GM12865 (cell line): ENCODE results near the gene SPATA33.

ENCODE experiments used
- DNase-seq: peaks from one replicate; pipeline ENCODE4 v3.0.0; 2010; ENCODE audit warnings: low read depth
- H3K4me3 ChIP-seq: 2 replicates; pipeline ENCODE4 v1.5.1; 2011; ENCODE audit warnings: mild to moderate bottlenecking, low read depth, low read length, control low read depth
- CTCF ChIP-seq: IDR thresholded peaks from 2 replicates; pipeline ENCODE4 v1.5.1; 2011; ENCODE audit warnings: low read length, control low read depth, low read depth, inconsistent platforms; ENCODE audit not compliant: insufficient read depth; ENCODE audit errors: missing control alignments

SPATA33 gene

GRCh38 chr16:89613954-89614459 lies 43.6 kb upstream of the SPATA33 start:
- no peak for DNase-seq
- TF ChIP-seq CTCF: no peak
- H3K4me3 ChIP-seq: no peak overlapping the region

- DNase-seq: no peak
- no peak for TF ChIP-seq CTCF
- no peak overlapping the region for H3K4me3 ChIP-seq
Observed at GRCh38 chr16:89615176-89615575, 42.5 kb upstream of the SPATA33 start.

- peak; percentile 61 for TF ChIP-seq CTCF
- H3K4me3 ChIP-seq: no peak overlapping the region
- no peak for DNase-seq
Observed at GRCh38 chr16:89615596-89616090, 42.0 kb upstream of the SPATA33 start.

GRCh38 chr16:89616623-89617022 lies 41.0 kb upstream of the SPATA33 start:
- H3K4me3 ChIP-seq: no peak overlapping the region
- TF ChIP-seq CTCF: no peak
- DNase-seq: no peak

GRCh38 chr16:89617036-89617435 lies 40.6 kb upstream of the SPATA33 start:
- no peak overlapping the region for H3K4me3 ChIP-seq
- DNase-seq: no peak
- TF ChIP-seq CTCF: no peak

- TF ChIP-seq CTCF: no peak
- H3K4me3 ChIP-seq: no peak overlapping the region
- no peak for DNase-seq
Observed at GRCh38 chr16:89618109-89618998, 39.3 kb upstream of the SPATA33 start.
